K562 (cell line): Measurements from ENCODE around the gene MAML3.

Experiments used
- ARNT ChIP-seq, 2 experiments: fragments of 450-650 bp; IDR thresholded peaks; 2 replicates each; pipeline ENCODE4 v1.6.1; 2016; ENCODE audit warnings: mild to moderate bottlenecking in 1 of 2
- BACH1 ChIP-seq: fragments of 200-800 bp; sonication (Bioruptor generic); IDR thresholded peaks from 2 replicates; pipeline ENCODE4 v1.6.1; 2016; ENCODE audit warnings: missing genetic modification characterization, missing compliant biosample characterization
- BRF1 ChIP-seq: IDR thresholded peaks from 3 replicates; pipeline ENCODE4 v1.6.1; 2011; ENCODE audit warnings: borderline replicate concordance, mild to moderate bottlenecking; ENCODE audit not compliant: insufficient read length; ENCODE audit errors: extremely low read depth
- CTCF ChIP-seq, 3 experiments: IDR thresholded peaks in 2 of 3; conservative IDR thresholded peaks in 1 of 3; 2 replicates each; pipeline ENCODE4 v1.5.1; 2011 to 2012; ENCODE audit warnings: low read length in 3 of 3, mild to moderate bottlenecking in 3 of 3, control low read depth in 2 of 3, improper control_type of control experiment in 1 of 3, inconsistent platforms in 1 of 3, low read depth in 1 of 3, mixed read lengths in 1 of 3, moderate library complexity in 1 of 3; ENCODE audit not compliant: insufficient read depth in 2 of 3
- EGR1 ChIP-seq: fragments of 450-650 bp; conservative IDR thresholded peaks from 2 replicates; pipeline ENCODE4 v1.6.1; 2017; ENCODE audit warnings: mild to moderate bottlenecking
- GTF2E2 ChIP-seq: fragments of 200-800 bp; sonication (Bioruptor generic); IDR thresholded peaks from 2 replicates; pipeline ENCODE4 v1.6.1; 2016; ENCODE audit warnings: missing genetic modification characterization, missing compliant biosample characterization
- RNF2 ChIP-seq: sonication (generic); IDR thresholded peaks from 2 replicates; pipeline ENCODE4 v1.6.1; 2016
- ZBTB7A ChIP-seq: IDR thresholded peaks from 2 replicates; pipeline ENCODE4 v1.6.1; 2011; ENCODE audit warnings: low read depth, mild to moderate bottlenecking, low read length, moderate library complexity, borderline replicate concordance; ENCODE audit not compliant: control insufficient read depth

- no peak for TF ChIP-seq EGR1
- TF ChIP-seq BACH1 (tag) = no peak
- TF ChIP-seq ZBTB7A = no peak
- no peak for TF ChIP-seq ARNT (IDR thresholded peaks at IDR 0.05)
- TF ChIP-seq RNF2 = no peak
- TF ChIP-seq CTCF (IDR thresholded peaks at IDR 0.05 in 2 of 3, conservative IDR thresholded peaks at IDR 0.05 in 1 of 3; ENCODE audit: insufficient read depth in 2 of 3, low read depth in 1 of 3, low read length in 3 of 3) = no peak
- TF ChIP-seq GTF2E2 (tag) = no peak
- TF ChIP-seq BRF1 = no peak
Observed at GRCh38 chr4:139712882-139713281, 441.1 kb downstream of the MAML3 start.
